Heart left ventricle (tissue), 16 donors: ENCODE results near the gene ETV5. TPM values are rescaled to one million over a fixed set of nuclear protein-coding genes. Genes with fewer than 3 reads are reported as not detected.

ENCODE experiments used
- ATAC-seq, 4 donors: fragments of 200-7000 bp; cut with Tn5 transposase; one replicate each; pipeline ENCODE4 v1.9.1; 2020 to 2022; ENCODE audit warnings: moderate library complexity in 4 of 4, mild to moderate bottlenecking in 3 of 4, moderate number of reproducible peaks in 1 of 4
- DNase-seq, 5 donors: peaks; one replicate each; pipeline ENCODE4 v3.0.0-alpha.2; 2020
- H3K27ac ChIP-seq, 12 donors: fragments of 200-600 bp; sonication (generic) in 4 of 12; one replicate each; pipeline versions ENCODE4 v1.5.0 to v1.8.0; 2016 to 2022; ENCODE audit warnings: mild to moderate bottlenecking in 2 of 12
- H3K27me3 ChIP-seq, 9 donors: fragments of 200-600 bp; sonication (generic) in 2 of 9; one replicate each; pipeline versions ENCODE4 v1.5.1 to v1.8.0; 2016 to 2022; ENCODE audit warnings: mild to moderate bottlenecking in 3 of 9
- H3K36me3 ChIP-seq, 9 donors: fragments of 200-600 bp; sonication (generic) in 2 of 9; one replicate each; pipeline versions ENCODE4 v1.5.0 to v1.8.0; 2018 to 2022; ENCODE audit warnings: mild to moderate bottlenecking in 2 of 9
- H3K4me1 ChIP-seq, 12 donors: fragments of 200-600 bp; sonication (generic) in 4 of 12; one replicate each; pipeline versions ENCODE4 v1.5.0 to v1.8.0; 2016 to 2022; ENCODE audit warnings: mild to moderate bottlenecking in 3 of 12
- H3K4me3 ChIP-seq, 12 donors: fragments of 200-600 bp; sonication (generic) in 4 of 12; one replicate each; pipeline versions ENCODE4 v1.5.0 to v1.8.0; 2017 to 2022; ENCODE audit warnings: mild to moderate bottlenecking in 9 of 12, moderate library complexity in 4 of 12
- H3K9me3 ChIP-seq, 12 donors: fragments of 200-600 bp; sonication (generic) in 4 of 12; one replicate each; pipeline versions ENCODE4 v1.5.0 to v1.8.0; 2016 to 2022; ENCODE audit warnings: mild to moderate bottlenecking in 1 of 12
- POLR2A ChIP-seq, 2 donors: fragments of 450-650 bp; IDR thresholded peaks; one replicate each; pipeline ENCODE4 v1.6.1; 2017; ENCODE audit warnings: antibody characterized with exemption in 2 of 2, mild to moderate bottlenecking in 2 of 2, moderate library complexity in 2 of 2
- WGBS, 4 donors: extraction: QIAGEN DNeasy Blood & Tissue Kit in 2 of 4; methylation state at CpG; one replicate each; pipeline versions ENCODE4 v1.1.5 to v1.1.7; 2013 to 2018; 5-methylcytosine and 5-hydroxymethylcytosine counted together
- intact Hi-C, 10 donors: fragments of 100-400 bp; cut with DNase I; formaldehyde crosslinking; loops; one replicate each; pipeline versions ENCODE4 v1.11.1 to v1.14.2; 2022
- polyA plus RNA-seq, 2 donors: library from polyadenylated mRNA; stranded (reverse); fragments of 200-250 nt; gene quantifications; one replicate each; pipeline ENCODE4 v1.2.3, GENCODE V29; 2013
- total RNA-seq, 9 donors: library from RNA; depleted of rRNA in 2 of 9; stranded (reverse); fragments of >200 nt in 2 of 9; fragmentation: NEBNext Ultra II Directional in 3 of 9; extraction: Animal tissue kit (Norgen Biotek cat#: 25700) in 3 of 9; gene quantifications; one replicate each; pipeline versions ENCODE4 v1.1.0 to v1.2.4, GENCODE V29; 2016 to 2023
- TF ChIP-seq, protein P1 (sequence below), 12 donors: fragments of 200-600 bp; sonication (generic) in 4 of 12; IDR thresholded peaks; one replicate each; pipeline versions ENCODE4 v1.5.0 to v1.8.0; 2018 to 2022; ENCODE audit warnings: antibody characterized with exemption in 12 of 12, mild to moderate bottlenecking in 5 of 12
- donor health status: ischemic (EF 13 %, LVEDD 7.1; RV severe dilation, severe dysfunction).
- donor health status: healthy with polysubstance abuse.
- donor health status: DM: no; HTN: yes; CAD: no.
- donor health status: DM: no; HTN: no; CAD: no.
- donor health status: ischemic (EF 25% LVEDD 6.9; RV normal size, moderate dysfunction).
- donor health status: ischemic (EF 25% LVEDD 5.7; RV mildly dilated, moderate dysfunction).
- donor health status: healthy.
- donor health status: DM: yes; HTN: yes; CAD: no.
- donor health status: ischemic (EF 35%, LVEDD 5.7; RV mildly dilated, moderate dysfunction).
- donor health status: nonischemic (EF 11% LVEDD 7.7; RV severe dilation, severe dysfunction).
- donor health status: DM: yes; HTN: yes; CAD: no.
- donor health status: PGD.
- donor health status: ischemic (EF 29% LVEDD 5.4; RV normal size, mild dysfunction).
- donor health status: nonischemic (EF 23%, LVEDD 6.1; RV moderate dilation, normal function).

ETV5 gene
- total and polyA plus RNA-seq, 11 donors, result 0.65 to 29.9 (median 6.9) TPM

DNA sequence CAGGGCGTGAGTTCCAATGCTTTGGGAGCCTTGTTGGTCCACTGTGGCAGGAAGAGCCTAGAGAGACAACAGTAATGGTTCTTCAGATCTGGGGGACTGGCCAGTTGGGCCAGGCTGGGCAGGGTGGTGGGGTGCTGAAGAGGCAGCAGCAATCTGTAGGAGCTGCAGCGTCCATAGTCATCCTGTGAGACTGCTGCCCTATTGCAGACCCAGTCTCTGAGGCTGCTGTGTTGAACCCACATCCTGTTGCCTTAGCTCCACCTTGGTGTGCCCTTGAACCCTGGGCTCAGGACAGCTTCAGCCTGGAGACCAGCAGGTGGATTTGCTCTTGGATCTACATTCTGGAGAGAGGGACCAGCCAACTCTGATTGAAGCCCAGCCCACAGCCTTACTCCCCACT lies 23.6 kb upstream of the ETV5 start:
- DNase-seq, result no peak
- 82 to 92% (median 88%) methylated on average over 1 to 2 of the region's 2 CpGs for WGBS, 4 donors
- intact Hi-C loops, result no loop called here

DNA sequence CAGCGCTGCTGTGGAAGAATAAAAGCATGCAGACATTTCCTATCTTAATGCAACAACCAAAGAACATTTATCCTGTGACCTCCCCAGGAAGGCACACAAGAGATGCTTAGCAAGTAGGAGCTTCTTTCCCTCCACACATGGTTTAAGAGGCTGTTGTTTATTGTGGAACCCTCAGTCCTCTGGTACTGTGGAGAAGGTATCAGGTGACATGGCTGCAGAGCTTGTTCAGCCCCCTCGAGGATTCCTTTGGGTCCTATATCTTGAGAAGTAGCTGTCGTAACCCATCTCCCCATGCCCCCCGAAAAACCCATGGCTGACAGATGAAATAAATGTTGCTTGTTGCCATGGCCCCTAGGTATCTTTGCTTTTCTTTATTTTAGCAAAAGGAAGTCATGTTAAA lies 20.3 kb upstream of the ETV5 start:
- no peaks in the 10 kb centered on the region for H3K27me3 ChIP-seq
- no peak overlapping the region for H3K27ac ChIP-seq
- no peak overlapping the region for H3K4me3 ChIP-seq
- ATAC-seq (no peak), DNase-seq (no peak)
- no peaks in the 10 kb centered on the region for H3K9me3 ChIP-seq
- TF ChIP-seq, protein P1, sequence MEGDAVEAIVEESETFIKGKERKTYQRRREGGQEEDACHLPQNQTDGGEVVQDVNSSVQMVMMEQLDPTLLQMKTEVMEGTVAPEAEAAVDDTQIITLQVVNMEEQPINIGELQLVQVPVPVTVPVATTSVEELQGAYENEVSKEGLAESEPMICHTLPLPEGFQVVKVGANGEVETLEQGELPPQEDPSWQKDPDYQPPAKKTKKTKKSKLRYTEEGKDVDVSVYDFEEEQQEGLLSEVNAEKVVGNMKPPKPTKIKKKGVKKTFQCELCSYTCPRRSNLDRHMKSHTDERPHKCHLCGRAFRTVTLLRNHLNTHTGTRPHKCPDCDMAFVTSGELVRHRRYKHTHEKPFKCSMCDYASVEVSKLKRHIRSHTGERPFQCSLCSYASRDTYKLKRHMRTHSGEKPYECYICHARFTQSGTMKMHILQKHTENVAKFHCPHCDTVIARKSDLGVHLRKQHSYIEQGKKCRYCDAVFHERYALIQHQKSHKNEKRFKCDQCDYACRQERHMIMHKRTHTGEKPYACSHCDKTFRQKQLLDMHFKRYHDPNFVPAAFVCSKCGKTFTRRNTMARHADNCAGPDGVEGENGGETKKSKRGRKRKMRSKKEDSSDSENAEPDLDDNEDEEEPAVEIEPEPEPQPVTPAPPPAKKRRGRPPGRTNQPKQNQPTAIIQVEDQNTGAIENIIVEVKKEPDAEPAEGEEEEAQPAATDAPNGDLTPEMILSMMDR (IDR thresholded peaks at IDR 0.05), result no peak
- no peak for TF ChIP-seq POLR2A (IDR thresholded peaks at IDR 0.05)
- no peaks in the 10 kb centered on the region for H3K4me1 ChIP-seq
- intact Hi-C loops, result no loop called here
- no peaks in the 10 kb centered on the region for H3K36me3 ChIP-seq
- 78 to 95% (median 86%) methylated on average over 4 of the region's 4 CpGs for WGBS, 4 donors

More for the DNA sequence above, 23.6 kb upstream of the ETV5 start:
- TF ChIP-seq, protein P1 (IDR thresholded peaks at IDR 0.05), result no peak
- no peak for TF ChIP-seq POLR2A (IDR thresholded peaks at IDR 0.05)
- H3K36me3 ChIP-seq, result no peaks in the 10 kb centered on the region
- no peak for ATAC-seq
- H3K27me3 ChIP-seq, result no peaks in the 10 kb centered on the region
- no peaks in the 10 kb centered on the region for H3K4me1 ChIP-seq
- no peak overlapping the region for H3K4me3 ChIP-seq
- H3K27ac ChIP-seq, result no peak overlapping the region
- no peaks in the 10 kb centered on the region for H3K9me3 ChIP-seq

DNA sequence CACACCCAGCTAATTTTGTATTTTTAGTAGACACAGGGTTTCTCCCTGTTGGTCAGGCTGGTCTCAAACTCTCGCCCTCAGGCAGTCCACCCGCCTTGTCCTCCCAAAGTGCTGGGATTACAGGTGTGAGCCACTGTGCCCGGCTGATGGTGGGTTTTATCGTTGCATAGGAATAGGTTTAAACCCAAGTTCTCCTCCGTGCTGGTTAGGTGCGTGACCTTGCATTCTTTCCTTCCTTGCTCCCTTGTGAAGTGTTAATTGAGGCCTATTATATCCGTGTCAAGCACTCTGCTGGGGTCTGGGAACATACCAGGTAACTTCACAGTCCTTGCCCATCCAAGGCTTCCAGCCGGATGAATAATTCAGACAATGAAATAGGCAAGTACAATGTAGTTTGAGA lies 19.3 kb upstream of the ETV5 start:
- WGBS, 4 donors, result 71 to 79% (median 76%) methylated on average over 8 of the region's 8 CpGs
- no peaks in the 10 kb centered on the region for H3K4me1 ChIP-seq
- no peak for ATAC-seq
- no peak overlapping the region for H3K4me3 ChIP-seq
- no peaks in the 10 kb centered on the region for H3K9me3 ChIP-seq
- no peak overlapping the region for H3K27ac ChIP-seq
- H3K27me3 ChIP-seq, result no peaks in the 10 kb centered on the region
- DNase-seq, result no peak
- TF ChIP-seq, protein P1 (IDR thresholded peaks at IDR 0.05), result no peak
- no peak for TF ChIP-seq POLR2A (IDR thresholded peaks at IDR 0.05)
- intact Hi-C loops, result no loop called here
- no peaks in the 10 kb centered on the region for H3K36me3 ChIP-seq

DNA sequence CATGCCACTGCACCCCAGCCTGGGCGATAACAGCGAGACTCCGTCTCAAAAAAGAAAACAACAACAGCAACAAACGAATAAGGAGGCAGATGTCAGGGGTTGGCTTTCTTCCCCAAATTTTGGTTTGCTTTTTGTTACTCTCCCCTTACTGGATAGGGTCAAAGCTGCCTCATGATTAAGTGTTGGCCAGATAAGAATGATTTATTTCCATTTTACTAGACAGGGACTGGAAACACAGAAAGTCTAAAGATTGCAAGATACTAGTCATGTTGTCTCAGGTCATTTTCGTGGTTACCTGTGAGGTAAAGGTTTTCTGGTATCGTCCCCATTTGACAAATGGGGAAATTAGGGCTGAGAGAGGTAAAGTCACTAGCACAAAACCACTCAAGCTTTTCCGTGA lies 18.6 kb upstream of the ETV5 start:
- no peaks in the 10 kb centered on the region for H3K36me3 ChIP-seq
- 86 to 93% (median 93%) methylated on average over 7 of the region's 7 CpGs for WGBS, 4 donors
- no peak for DNase-seq
- no peak overlapping the region for H3K27ac ChIP-seq
- TF ChIP-seq, protein P1 (IDR thresholded peaks at IDR 0.05), result no peak
- TF ChIP-seq POLR2A (IDR thresholded peaks at IDR 0.05), result no peak
- no peaks in the 10 kb centered on the region for H3K27me3 ChIP-seq
- H3K4me1 ChIP-seq, result no peaks in the 10 kb centered on the region
- no peak for ATAC-seq
- H3K4me3 ChIP-seq, result no peak overlapping the region
- no peaks in the 10 kb centered on the region for H3K9me3 ChIP-seq
- intact Hi-C loops, result no loop called here
